Stimulated activated CD8-positive, alpha-beta memory T cell treated with anti-CD3 and anti-CD28 coated beads, Interleukin-4, amount 100 ng/mL, for 24 hours (primary cell): ENCODE results near the gene VASN.
A peak's percentile ranks its signal among the peaks of the same experiment; 100 is the strongest.

Experiments used
- DNase-seq: peaks from one replicate; pipeline ENCODE4 v3.0.0-alpha.2; 2020; ENCODE audit warnings: low read depth

VASN gene

GRCh38 chr16:4354512-4355409 is 16.9 kb upstream of the VASN start:
- DNase-seq: no peak

GRCh38 chr16:4356820-4357219 is 14.8 kb upstream of the VASN start:
- DNase-seq: no peak

- no peak for DNase-seq
Observed at GRCh38 chr16:4358236-4358635, 13.4 kb upstream of the VASN start.

GRCh38 chr16:4358831-4359561 is 12.7 kb upstream of the VASN start:
- peak; percentile 59 for DNase-seq

GRCh38 chr16:4359914-4360313 is 11.7 kb upstream of the VASN start:
- no peak for DNase-seq

GRCh38 chr16:4360538-4361021 is 11.1 kb upstream of the VASN start:
- DNase-seq: no peak

GRCh38 chr16:4361033-4361943 is 10.4 kb upstream of the VASN start:
- DNase-seq: no peak

- no peak for DNase-seq
Observed at GRCh38 chr16:4361944-4362311, 9.7 kb upstream of the VASN start.

GRCh38 chr16:4362476-4363135 is 9.0 kb upstream of the VASN start:
- DNase-seq: no peak

- DNase-seq: no peak
Observed at GRCh38 chr16:4364196-4365013, 7.2 kb upstream of the VASN start.

- DNase-seq: no peak
Observed at GRCh38 chr16:4365014-4365406, 6.6 kb upstream of the VASN start.

GRCh38 chr16:4365615-4366014 is 6.0 kb upstream of the VASN start:
- DNase-seq: no peak

- DNase-seq: no peak
Observed at GRCh38 chr16:4366016-4366415, 5.6 kb upstream of the VASN start.

- DNase-seq: no peak
Observed at GRCh38 chr16:4367393-4367856, 4.2 kb upstream of the VASN start.

GRCh38 chr16:4369007-4369733 is 2.5 kb upstream of the VASN start:
- no peak for DNase-seq

- no peak for DNase-seq
Observed at GRCh38 chr16:4370151-4370550, 1.5 kb upstream of the VASN start.

GRCh38 chr16:4370570-4371356 is 885 bp upstream of the VASN start:
- no peak for DNase-seq

- no peak for DNase-seq
Observed at GRCh38 chr16:4372001-4372577, 441 bp downstream of the VASN start.
